Midbrain (tissue), 1 donor: ENCODE results near the gene IGFBP2.
"Not testable (repeated sequence)": the region's sequence is repeated elsewhere in the genome, so short reads cannot be mapped to it uniquely, and the experiment has no call there.

Experiments
- DNase-seq: peaks from one replicate; lab custom pipeline; 2025; lab: John Stamatoyannopoulos, UW

The IGFBP2 gene, protein sequence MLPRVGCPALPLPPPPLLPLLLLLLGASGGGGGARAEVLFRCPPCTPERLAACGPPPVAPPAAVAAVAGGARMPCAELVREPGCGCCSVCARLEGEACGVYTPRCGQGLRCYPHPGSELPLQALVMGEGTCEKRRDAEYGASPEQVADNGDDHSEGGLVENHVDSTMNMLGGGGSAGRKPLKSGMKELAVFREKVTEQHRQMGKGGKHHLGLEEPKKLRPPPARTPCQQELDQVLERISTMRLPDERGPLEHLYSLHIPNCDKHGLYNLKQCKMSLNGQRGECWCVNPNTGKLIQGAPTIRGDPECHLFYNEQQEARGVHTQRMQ

GRCh38 chr2:216632952-216633615 is at the start of gene IGFBP2:
Gene IGFBP2 (plus strand): TSS chr2:216633420. CDS start chr2:216633524, 104 bp downstream.
- DNase-seq: no peak

GRCh38 chr2:216583606-216584005 is 49.6 kb upstream of the IGFBP2 start:
- DNase-seq: peak; percentile 3

- peak; percentile 73 for DNase-seq
Measured at GRCh38 chr2:216584112-216584511, 49.1 kb upstream of the IGFBP2 start.

- no peak for DNase-seq
Measured at GRCh38 chr2:216585441-216585840, 47.8 kb upstream of the IGFBP2 start.

DNA sequence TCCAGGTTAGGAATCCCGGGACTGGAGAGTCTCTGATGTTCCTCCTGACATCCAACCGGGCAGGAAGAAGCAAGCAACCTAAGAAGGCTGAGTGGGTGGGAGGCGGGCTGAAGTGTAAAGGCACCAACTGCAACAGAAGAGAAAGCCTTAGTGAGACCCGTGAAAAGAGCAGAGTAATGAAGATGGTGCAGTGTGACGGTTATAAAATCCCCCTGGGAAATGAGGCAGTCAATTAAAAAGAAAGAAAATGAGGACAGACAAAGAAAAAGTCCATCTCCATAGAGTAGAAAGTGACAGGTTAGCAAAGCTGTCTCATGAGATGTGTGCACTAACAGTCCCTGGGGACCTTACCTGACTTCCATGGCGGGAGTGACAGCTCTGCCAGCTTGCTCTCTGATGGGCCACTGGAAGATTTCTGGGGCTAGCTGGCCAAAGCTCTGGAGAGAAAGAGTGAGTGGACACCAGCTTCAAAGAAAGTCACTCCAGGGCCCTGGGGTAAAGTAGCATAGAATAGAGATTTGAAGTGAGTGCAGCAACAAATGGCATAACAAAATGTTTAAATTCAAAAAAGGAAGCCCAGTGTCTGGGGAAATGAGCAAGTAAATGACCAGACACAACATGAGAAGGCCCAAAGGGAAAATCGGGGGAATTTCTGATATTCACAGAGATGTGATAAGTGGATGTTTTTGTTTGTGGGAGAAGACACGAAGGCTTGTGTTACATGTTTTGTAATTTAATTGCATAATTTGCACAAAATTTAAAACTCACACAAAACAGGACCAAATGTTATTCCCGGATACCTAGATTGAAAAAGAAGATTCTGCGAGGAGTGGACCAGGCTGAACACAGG is 44.1 kb upstream of the IGFBP2 start:
- DNase-seq: no peak

DNA sequence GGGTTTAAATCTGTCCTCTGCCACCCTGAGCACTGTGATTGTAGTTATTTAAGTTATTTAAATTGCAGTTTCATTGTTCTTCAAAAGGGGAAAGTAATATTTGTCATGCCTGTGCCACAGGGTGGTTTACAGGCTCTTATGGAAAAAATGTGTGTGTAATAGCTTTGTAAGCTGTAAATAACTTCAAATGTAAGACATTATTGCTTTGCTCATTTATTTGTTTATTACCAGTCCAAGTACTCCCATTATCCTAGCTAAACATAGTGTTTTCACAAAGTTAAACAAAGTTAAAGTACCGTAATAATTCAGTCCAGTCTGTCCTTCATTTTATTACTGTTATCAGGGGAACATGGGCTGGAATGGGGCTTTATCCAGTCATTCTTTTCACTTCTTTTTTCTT is 43.4 kb upstream of the IGFBP2 start:
- DNase-seq: no peak

DNA sequence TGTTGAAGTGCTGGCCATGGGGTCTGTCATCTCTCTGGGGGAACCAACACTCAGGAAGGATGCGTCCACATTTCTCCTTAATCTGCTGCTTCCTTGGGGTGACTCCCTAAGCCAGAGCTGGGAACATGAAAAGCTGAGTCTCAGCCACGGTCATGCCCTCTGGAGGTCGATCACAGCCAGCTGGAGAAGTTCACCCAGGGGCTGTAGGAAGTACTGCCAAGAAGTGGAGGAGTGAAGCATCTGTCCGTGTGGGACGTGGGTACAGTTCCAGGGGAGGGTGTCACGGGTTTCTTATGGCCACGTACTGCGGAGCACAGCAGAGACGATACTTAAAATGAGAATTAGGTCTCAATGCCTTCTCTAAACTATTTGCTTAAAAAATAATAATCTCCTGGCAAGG is 42.4 kb upstream of the IGFBP2 start:
- DNase-seq: no peak

DNA sequence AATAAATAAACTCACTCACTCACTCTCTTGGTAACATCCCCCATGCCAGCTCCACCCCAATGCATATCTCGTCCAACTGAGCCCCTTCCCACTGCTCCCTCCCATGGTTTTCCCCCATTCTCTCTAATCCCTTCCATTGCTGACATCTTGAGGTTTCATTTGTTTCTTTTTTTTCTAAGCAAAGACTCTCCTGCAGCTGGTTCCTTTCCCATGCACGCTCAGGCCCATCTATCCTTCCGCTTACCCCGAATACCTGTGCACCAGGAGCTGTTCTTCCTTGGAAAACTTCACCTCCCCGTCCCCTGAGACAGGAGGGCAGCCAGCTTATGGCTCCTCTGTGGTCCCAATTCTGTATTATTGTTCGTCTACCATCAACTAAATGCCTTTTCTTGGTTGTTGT is 41.7 kb upstream of the IGFBP2 start:
- DNase-seq: no peak

- DNase-seq: no peak
Measured at GRCh38 chr2:216594081-216594480, 39.1 kb upstream of the IGFBP2 start.

- no peak for DNase-seq
Measured at GRCh38 chr2:216596236-216596979, 36.8 kb upstream of the IGFBP2 start.

- DNase-seq: no peak
Measured at GRCh38 chr2:216596980-216597509, 36.2 kb upstream of the IGFBP2 start.

DNA sequence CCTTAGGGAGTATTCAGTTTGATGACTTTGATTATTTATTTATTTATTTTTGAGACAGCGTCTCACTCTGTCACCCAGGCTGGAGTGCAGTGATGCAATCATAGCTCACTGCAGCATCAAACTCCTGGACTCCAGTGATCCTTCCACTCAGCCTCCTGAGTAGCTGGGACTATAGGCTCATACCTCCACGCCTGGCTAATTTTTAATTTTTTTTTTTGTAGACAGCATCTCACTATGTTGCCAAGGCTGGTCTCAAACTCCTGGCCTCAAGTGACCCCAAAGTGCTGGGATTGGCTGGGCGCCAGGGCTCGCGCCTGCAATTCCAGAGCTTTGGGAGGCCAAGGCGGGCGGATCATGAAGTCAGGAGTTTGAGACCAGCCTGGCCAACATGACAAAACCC is 35.4 kb upstream of the IGFBP2 start:
- not testable (repeated sequence) for DNase-seq

DNA sequence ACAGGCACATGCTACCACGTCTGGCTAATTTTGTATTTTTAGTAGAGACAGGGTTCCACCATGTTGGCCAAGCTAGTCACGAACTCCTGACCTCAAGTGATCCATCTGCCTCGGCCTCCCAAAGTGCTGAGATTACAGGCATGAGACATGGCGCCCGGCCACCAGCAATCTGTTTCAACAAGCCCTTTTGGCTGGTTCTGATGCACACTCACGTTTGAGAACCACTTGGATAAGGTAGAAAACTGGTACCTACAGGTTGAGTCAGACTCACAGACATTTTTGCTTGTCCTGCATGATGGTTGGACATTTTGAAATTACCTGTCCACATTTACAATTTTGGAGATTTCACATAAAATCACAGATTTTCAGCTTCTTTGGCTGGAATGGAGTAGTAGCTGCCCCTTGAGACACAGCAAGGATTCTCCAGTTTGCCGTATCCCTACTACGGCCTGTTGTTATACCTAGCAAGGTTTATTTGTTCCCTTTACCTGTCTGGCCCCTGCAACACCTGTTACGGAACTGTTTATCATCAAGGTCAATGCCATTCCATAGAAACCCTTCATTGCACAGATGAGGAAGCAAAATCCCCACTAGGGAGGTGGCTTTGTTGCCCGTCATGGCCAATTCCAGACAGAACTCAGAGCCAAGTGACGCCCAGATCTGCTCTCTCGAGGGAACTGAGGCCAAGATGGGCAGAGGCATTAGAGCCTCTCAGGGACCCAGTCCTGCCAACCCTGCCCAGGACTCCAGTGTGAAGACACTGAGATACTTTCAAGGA is 31.4 kb upstream of the IGFBP2 start:
- DNase-seq: no peak

DNA sequence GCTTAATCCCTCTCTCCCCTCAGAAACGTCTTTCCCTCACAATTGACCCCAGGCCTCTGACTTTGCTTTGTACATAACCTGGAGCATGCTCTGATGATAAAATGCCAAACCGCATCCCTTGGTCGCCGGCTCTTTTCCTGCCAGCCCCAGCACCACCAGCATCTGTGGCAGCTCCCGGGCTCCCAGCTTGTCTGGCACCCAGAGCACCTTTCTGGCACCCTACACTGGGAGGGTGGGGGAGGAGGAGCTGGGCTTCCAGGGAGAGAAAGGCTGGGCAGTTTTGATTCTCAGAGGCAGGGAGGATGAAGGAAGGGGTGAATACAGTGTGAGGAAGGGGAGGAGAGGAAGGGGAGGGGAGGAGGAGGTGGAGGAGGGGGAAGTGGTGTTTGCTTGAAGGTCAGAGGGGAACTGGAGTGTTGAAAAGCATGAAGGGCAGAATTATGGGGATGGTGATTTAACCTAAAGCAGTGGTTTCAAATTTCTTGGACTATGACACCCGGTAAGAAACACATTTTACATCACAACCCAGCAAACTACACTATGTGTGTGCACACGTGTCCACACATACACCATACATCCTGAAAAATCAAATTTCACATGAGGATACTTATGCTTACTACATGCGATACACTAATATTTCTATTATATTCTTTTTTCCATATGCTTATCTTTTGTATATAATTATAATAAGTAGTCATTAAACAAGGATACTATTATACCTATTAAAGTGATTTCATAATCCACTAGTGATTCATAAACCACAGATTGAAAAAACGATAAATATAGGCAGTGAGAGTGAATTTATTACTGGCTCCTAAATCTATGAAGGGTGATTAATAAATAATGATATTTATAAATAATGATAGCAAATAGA is 30.0 kb upstream of the IGFBP2 start:
- no peak for DNase-seq

GRCh38 chr2:216603884-216604245 is 29.4 kb upstream of the IGFBP2 start:
- no peak for DNase-seq

- no peak for DNase-seq
Measured at GRCh38 chr2:216604458-216604857, 28.8 kb upstream of the IGFBP2 start.

GRCh38 chr2:216606551-216607276 is 26.5 kb upstream of the IGFBP2 start:
- no peak for DNase-seq

- no peak for DNase-seq
Measured at GRCh38 chr2:216607277-216607560, 26.0 kb upstream of the IGFBP2 start.

DNA sequence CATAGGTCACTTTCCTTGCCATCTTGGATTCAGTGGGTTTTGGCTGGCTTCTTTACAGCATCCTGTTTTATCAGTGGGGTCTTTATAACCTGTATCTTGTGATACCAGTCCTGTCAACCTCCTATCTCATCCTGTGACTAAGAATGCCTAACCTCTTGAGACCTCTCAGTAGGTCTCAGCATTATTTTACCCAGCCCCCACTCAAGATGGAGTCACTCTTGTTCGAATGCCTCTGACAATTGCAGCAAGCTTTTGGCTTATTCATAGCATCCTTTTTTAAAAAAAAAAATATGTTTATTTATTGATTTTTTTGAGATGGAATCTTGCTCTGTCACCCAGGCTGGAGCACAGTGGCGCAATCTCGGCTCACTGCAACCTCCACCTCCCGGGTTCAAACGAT is 24.7 kb upstream of the IGFBP2 start:
- DNase-seq: no peak
